Astrocyte of the cerebellum (primary cell): ENCODE measurements around the gene OR51E2.

Experiments used
- DNase-seq: peaks from one replicate; pipeline ENCODE4 v3.0.0-alpha.2; 2011; ENCODE audit warnings: low read depth
- H3K4me3 ChIP-seq: 2 replicates; pipeline ENCODE4 v1.5.1; 2011; ENCODE audit warnings: mild to moderate bottlenecking, low read depth, low read length, moderate library complexity
- in situ Hi-C: cut with HindIII; loops from 2 replicates; pipeline ENCODE4 v1.10.0; 2017; ENCODE audit warnings: low sequenced_read_pairs
- TF ChIP-seq, protein P1 (sequence below): IDR thresholded peaks from 2 replicates; pipeline ENCODE4 v1.5.1; 2012; ENCODE audit warnings: low read length, low read depth, moderate library complexity, mild to moderate bottlenecking; ENCODE audit errors: missing control alignments

OR51E2 gene

GRCh38 chr11:4704054-4704789, 6.6 kb upstream of the OR51E2 start, which contains the start of gene MMP26:
Gene MMP26, plus strand, starts transcription at chr11:4704784.
- in situ Hi-C loops, result no loop called here
- no peak within 1 kb of the TSS for H3K4me3 ChIP-seq
- DNase-seq, result no peak
- TF ChIP-seq, protein P1, sequence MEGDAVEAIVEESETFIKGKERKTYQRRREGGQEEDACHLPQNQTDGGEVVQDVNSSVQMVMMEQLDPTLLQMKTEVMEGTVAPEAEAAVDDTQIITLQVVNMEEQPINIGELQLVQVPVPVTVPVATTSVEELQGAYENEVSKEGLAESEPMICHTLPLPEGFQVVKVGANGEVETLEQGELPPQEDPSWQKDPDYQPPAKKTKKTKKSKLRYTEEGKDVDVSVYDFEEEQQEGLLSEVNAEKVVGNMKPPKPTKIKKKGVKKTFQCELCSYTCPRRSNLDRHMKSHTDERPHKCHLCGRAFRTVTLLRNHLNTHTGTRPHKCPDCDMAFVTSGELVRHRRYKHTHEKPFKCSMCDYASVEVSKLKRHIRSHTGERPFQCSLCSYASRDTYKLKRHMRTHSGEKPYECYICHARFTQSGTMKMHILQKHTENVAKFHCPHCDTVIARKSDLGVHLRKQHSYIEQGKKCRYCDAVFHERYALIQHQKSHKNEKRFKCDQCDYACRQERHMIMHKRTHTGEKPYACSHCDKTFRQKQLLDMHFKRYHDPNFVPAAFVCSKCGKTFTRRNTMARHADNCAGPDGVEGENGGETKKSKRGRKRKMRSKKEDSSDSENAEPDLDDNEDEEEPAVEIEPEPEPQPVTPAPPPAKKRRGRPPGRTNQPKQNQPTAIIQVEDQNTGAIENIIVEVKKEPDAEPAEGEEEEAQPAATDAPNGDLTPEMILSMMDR, result no peak

- DNase-seq, result no peak
- TF ChIP-seq, protein P1, result no peak
- in situ Hi-C loops, result no loop called here
- no peak overlapping the region for H3K4me3 ChIP-seq
Observed at GRCh38 chr11:4700436-4700820, 2.8 kb upstream of the OR51E2 start.

GRCh38 chr11:4699697-4700435, 2.2 kb upstream of the OR51E2 start:
- in situ Hi-C loops, result no loop called here
- no peak overlapping the region for H3K4me3 ChIP-seq
- DNase-seq, result no peak
- TF ChIP-seq, protein P1, result no peak

- no peak overlapping the region for H3K4me3 ChIP-seq
- in situ Hi-C loops, result no loop called here
- TF ChIP-seq, protein P1, result no peak
- DNase-seq, result no peak
Observed at GRCh38 chr11:4695442-4695841, 2.2 kb downstream of the OR51E2 start.

- TF ChIP-seq, protein P1, result no peak
- DNase-seq, result no peak
- in situ Hi-C loops, result no loop called here
- H3K4me3 ChIP-seq, result no peak overlapping the region
Observed at GRCh38 chr11:4684631-4685285, 12.9 kb downstream of the OR51E2 start.

DNA sequence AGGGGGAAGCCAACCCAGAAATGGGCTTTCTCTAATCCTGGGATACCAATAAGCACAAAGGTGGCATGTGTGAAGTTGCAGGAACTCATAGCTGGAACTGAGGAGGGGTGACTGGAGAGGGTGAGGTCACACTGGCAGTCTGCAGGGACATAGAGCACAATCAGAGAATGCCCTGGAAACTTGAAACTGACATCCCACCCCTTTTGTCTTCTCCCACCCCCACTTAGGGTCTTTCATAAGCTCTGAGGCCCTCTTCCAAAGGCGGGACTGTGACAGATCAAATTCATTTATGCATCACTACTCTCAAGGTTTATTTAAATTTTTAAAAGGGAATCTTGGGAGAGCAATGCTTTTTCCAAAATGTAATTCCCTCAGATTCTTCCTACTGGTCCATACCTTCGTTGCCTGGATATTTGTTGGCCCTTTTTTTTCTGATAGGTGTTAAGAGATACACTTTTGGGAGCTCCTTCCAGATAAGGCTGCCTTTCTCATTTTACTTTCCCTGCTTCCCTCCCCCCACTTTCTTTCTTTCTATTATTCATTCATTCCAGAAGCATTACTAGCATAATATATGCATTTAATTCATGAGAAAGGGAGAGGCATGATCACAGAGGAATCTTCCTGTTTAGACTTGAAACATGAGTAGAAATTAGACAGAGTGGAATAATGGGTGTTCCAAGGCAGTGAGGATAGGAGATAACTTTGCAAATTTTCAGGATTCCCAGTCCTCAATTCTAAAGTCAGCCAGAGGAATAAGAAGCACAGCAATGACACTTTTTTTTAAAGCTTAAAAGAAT, 14.8 kb downstream of the OR51E2 start:
- in situ Hi-C loops, result no loop called here
- DNase-seq, result peak; percentile 3
- no peak overlapping the region for H3K4me3 ChIP-seq
- TF ChIP-seq, protein P1, result no peak
